Measurements from ENCODE around the gene SEC24A.
"Not testable (repeated sequence)": the region's sequence is repeated elsewhere in the genome, so short reads cannot be mapped to it uniquely, and the experiment has no call there.

Gene SEC24A

GRCh38 chr5:134649163-134649835 lies 714 bp downstream of the SEC24A start:
- no peak for DNase-seq (ENCODE audit: low spot score)
- no peak for FAIRE-seq

GRCh38 chr5:134650660-134651059 lies 2.1 kb downstream of the SEC24A start:
- not testable (repeated sequence) for DNase-seq (ENCODE audit: low spot score); FAIRE-seq

GRCh38 chr5:134651531-134651930 lies 2.9 kb downstream of the SEC24A start:
- no peak for FAIRE-seq

GRCh38 chr5:134656690-134657089 lies 8.1 kb downstream of the SEC24A start:
- FAIRE-seq (no peak), DNase-seq (ENCODE audit: low spot score) (no peak)

More at GRCh38 chr5:134651531-134651930, 2.9 kb downstream of the SEC24A start:
- DNase-seq (ENCODE audit: low spot score) = no peak

- FAIRE-seq (no peak), DNase-seq (ENCODE audit: low spot score) (no peak)
Measured at GRCh38 chr5:134659456-134659855, 10.9 kb downstream of the SEC24A start.

- FAIRE-seq = no peak
- DNase-seq (ENCODE audit: low spot score) = no peak
Measured at GRCh38 chr5:134659922-134660321, 11.3 kb downstream of the SEC24A start.

GRCh38 chr5:134662971-134663370 lies 14.4 kb downstream of the SEC24A start:
- FAIRE-seq = no peak
- no peak for DNase-seq (ENCODE audit: low spot score)

- FAIRE-seq = no peak
Measured at GRCh38 chr5:134664448-134664847, 15.9 kb downstream of the SEC24A start.

GRCh38 chr5:134673546-134673945 lies 25.0 kb downstream of the SEC24A start:
- DNase-seq (ENCODE audit: low spot score) = peak; percentile 18
- FAIRE-seq = peak; percentile 83

More at GRCh38 chr5:134664448-134664847, 15.9 kb downstream of the SEC24A start:
- DNase-seq (ENCODE audit: low spot score) = no peak

- DNase-seq (ENCODE audit: low spot score); FAIRE-seq: not testable (repeated sequence)
Measured at GRCh38 chr5:134677357-134677756, 28.8 kb downstream of the SEC24A start.

GRCh38 chr5:134690144-134690543 lies 41.6 kb downstream of the SEC24A start:
- FAIRE-seq = not testable (repeated sequence)

GRCh38 chr5:134692722-134693121 lies 44.1 kb downstream of the SEC24A start:
- DNase-seq (ENCODE audit: low spot score) = no peak
- no peak for FAIRE-seq

More at GRCh38 chr5:134690144-134690543, 41.6 kb downstream of the SEC24A start:
- DNase-seq (ENCODE audit: low spot score) = not testable (repeated sequence)

GRCh38 chr5:134708301-134708700 lies 59.7 kb downstream of the SEC24A start:
- DNase-seq (ENCODE audit: low spot score) (no peak), FAIRE-seq (no peak)

- FAIRE-seq = no peak
Measured at GRCh38 chr5:134714120-134714519, 65.5 kb downstream of the SEC24A start.

GRCh38 chr5:134714541-134714940 lies 66.0 kb downstream of the SEC24A start:
- FAIRE-seq (no peak), DNase-seq (ENCODE audit: low spot score) (no peak)

More at GRCh38 chr5:134714120-134714519, 65.5 kb downstream of the SEC24A start:
- no peak for DNase-seq (ENCODE audit: low spot score)

- FAIRE-seq; DNase-seq (ENCODE audit: low spot score): not testable (repeated sequence)
Measured at GRCh38 chr5:134715466-134715865, 66.9 kb downstream of the SEC24A start.

GRCh38 chr5:134724872-134725271 lies 76.3 kb downstream of the SEC24A start:
- FAIRE-seq = no peak
- DNase-seq (ENCODE audit: low spot score) = no peak

GRCh38 chr5:134732819-134733218 lies 84.2 kb downstream of the SEC24A start:
- DNase-seq (ENCODE audit: low spot score) = no peak
- FAIRE-seq = no peak

GRCh38 chr5:134735243-134735642 lies 86.7 kb downstream of the SEC24A start:
- no peak for DNase-seq (ENCODE audit: low spot score)
- FAIRE-seq = no peak

GRCh38 chr5:134736173-134736812 lies 87.7 kb downstream of the SEC24A start:
- no peak for FAIRE-seq

GRCh38 chr5:134738133-134738962 lies 89.8 kb downstream of the SEC24A start, which contains the start of gene CAMLG:
TSS of gene CAMLG (plus strand) at chr5:134738548. CDS start at chr5:134738621, 73 bp downstream.
- FAIRE-seq = no peak

More at GRCh38 chr5:134736173-134736812, 87.7 kb downstream of the SEC24A start:
- DNase-seq (ENCODE audit: low spot score) = no peak

More at GRCh38 chr5:134738133-134738962, 89.8 kb downstream of the SEC24A start, which contains the start of gene CAMLG:
- DNase-seq (ENCODE audit: low spot score) = peak; percentile 87
